HL-60 (cell line): ENCODE data around the gene TOPORS.

Source experiments
- DNase-seq, 2 experiments: peaks; one replicate each; pipeline ENCODE4 v3.0.0-alpha.2; 2010 to 2020; ENCODE audit warnings: low read depth in 1 of 2, low spot score in 1 of 2
- H3K27ac ChIP-seq: fragments of 250-450 bp; sonication (Bioruptor Pico); replicated peaks from 2 replicates; pipeline ENCODE4 v1.5.1; 2020; ENCODE audit warnings: mild to moderate bottlenecking, moderate library complexity
- H3K27me3 ChIP-seq: fragments of 250-450 bp; sonication (Bioruptor Pico); 2 replicates; pipeline ENCODE4 v1.5.1; 2021; ENCODE audit warnings: mild to moderate bottlenecking, moderate library complexity; ENCODE audit not compliant: insufficient read depth, poor library complexity, severe bottlenecking
- H3K4me3 ChIP-seq: replicated peaks from 2 replicates; pipeline ENCODE4 v1.5.1; 2011; ENCODE audit warnings: mild to moderate bottlenecking, control low read depth, low read length; ENCODE audit not compliant: insufficient read depth
- GABPA ChIP-seq: IDR thresholded peaks from 2 replicates; pipeline ENCODE4 v1.6.1; 2012; ENCODE audit warnings: low read depth
- POLR2AphosphoS5 ChIP-seq: IDR thresholded peaks from 2 replicates; pipeline ENCODE4 v1.6.1; 2012; ENCODE audit warnings: low read depth
- SPI1 ChIP-seq: IDR thresholded peaks from 2 replicates; pipeline ENCODE4 v1.6.1; 2012; ENCODE audit warnings: low read depth, mild to moderate bottlenecking, borderline replicate concordance
- TF ChIP-seq, protein P1 (sequence below): IDR thresholded peaks from 2 replicates; pipeline ENCODE4 v1.6.1; 2012; ENCODE audit warnings: low read depth; ENCODE audit not compliant: insufficient replicate concordance
- TF ChIP-seq, protein P2 (sequence below): IDR thresholded peaks from one replicate; pipeline ENCODE4 v1.5.1; 2011; ENCODE audit warnings: low read length, control low read depth, inconsistent platforms; ENCODE audit not compliant: insufficient read depth

The TOPORS gene

DNA sequence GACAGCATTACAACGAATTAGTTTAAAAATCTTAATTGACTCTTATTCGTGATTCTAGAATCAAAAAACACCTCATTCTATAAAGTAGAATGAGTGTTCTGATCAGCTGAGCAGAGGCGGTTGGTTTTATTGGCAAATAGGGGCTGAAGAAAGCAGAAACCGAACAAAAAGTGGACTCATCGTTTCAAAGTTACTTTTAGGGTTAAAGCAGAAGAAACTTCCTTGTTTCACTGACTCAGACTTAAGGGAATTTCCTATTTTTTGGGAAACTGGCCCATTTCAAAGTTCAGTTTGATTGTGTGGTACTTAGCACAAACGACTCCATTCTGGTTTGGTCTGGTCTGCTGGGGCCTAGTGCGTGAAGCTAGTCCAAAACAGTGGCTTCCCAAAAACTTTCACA is 21.4 kb upstream of the TOPORS start:
- TF ChIP-seq GABPA, result no peak
- no peak for DNase-seq
- Histone ChIP-seq H3K4me3 (no peak overlapping the region), H3K27me3 (no peaks in the 10 kb centered on the region), H3K27ac (no peak overlapping the region; the same call in 1 of the 2 replicates)

DNA sequence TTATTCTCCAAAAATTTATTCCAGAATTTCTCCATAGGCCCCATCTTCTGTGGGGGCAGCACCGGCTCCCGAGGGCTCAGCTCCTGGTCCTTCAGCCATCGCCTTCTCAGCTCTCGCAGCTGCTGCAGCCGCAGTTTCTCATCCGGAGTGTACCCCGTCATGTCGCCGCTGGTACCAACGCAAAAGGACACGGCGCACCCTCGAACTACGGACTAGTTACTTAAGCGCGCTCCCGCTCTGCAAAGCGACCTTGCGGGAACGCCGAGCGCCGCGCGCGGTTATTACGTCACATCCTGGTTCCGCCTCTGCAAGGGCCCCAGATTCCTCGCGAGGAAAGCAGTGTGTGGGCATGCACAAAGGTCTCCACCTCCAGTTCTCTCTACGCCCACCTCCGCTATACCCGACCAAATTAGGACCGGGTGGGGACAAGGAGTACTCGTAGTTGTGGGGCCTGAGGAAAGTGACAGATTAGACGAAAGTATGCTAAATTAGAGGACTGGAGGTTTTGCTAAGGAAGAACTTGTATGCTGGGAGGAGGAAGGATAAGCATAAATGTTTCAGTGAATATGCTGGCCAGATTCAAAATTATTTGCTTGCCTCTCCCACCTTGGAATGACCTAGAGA is 20.6 kb upstream of the TOPORS start, which contains the start of gene NDUFB6:
NDUFB6 (minus strand) TSS at position 260 of the 624 bp plus-strand sequence; CDS start at position 161, 99 bp downstream.
- H3K27me3 ChIP-seq, result no peaks in the 10 kb centered on the region
- peak; percentile 94 to 96 for DNase-seq
- H3K4me3 ChIP-seq, result peak within 1 kb of the TSS; percentile 99
- TF ChIP-seq POLR2AphosphoS5 (peak; percentile 97), GABPA (peak; percentile 83)
- TF ChIP-seq, protein P1, sequence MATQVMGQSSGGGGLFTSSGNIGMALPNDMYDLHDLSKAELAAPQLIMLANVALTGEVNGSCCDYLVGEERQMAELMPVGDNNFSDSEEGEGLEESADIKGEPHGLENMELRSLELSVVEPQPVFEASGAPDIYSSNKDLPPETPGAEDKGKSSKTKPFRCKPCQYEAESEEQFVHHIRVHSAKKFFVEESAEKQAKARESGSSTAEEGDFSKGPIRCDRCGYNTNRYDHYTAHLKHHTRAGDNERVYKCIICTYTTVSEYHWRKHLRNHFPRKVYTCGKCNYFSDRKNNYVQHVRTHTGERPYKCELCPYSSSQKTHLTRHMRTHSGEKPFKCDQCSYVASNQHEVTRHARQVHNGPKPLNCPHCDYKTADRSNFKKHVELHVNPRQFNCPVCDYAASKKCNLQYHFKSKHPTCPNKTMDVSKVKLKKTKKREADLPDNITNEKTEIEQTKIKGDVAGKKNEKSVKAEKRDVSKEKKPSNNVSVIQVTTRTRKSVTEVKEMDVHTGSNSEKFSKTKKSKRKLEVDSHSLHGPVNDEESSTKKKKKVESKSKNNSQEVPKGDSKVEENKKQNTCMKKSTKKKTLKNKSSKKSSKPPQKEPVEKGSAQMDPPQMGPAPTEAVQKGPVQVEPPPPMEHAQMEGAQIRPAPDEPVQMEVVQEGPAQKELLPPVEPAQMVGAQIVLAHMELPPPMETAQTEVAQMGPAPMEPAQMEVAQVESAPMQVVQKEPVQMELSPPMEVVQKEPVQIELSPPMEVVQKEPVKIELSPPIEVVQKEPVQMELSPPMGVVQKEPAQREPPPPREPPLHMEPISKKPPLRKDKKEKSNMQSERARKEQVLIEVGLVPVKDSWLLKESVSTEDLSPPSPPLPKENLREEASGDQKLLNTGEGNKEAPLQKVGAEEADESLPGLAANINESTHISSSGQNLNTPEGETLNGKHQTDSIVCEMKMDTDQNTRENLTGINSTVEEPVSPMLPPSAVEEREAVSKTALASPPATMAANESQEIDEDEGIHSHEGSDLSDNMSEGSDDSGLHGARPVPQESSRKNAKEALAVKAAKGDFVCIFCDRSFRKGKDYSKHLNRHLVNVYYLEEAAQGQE, result no peak
- peak within 1 kb of the TSS; percentile 68 for H3K27ac ChIP-seq

DNA sequence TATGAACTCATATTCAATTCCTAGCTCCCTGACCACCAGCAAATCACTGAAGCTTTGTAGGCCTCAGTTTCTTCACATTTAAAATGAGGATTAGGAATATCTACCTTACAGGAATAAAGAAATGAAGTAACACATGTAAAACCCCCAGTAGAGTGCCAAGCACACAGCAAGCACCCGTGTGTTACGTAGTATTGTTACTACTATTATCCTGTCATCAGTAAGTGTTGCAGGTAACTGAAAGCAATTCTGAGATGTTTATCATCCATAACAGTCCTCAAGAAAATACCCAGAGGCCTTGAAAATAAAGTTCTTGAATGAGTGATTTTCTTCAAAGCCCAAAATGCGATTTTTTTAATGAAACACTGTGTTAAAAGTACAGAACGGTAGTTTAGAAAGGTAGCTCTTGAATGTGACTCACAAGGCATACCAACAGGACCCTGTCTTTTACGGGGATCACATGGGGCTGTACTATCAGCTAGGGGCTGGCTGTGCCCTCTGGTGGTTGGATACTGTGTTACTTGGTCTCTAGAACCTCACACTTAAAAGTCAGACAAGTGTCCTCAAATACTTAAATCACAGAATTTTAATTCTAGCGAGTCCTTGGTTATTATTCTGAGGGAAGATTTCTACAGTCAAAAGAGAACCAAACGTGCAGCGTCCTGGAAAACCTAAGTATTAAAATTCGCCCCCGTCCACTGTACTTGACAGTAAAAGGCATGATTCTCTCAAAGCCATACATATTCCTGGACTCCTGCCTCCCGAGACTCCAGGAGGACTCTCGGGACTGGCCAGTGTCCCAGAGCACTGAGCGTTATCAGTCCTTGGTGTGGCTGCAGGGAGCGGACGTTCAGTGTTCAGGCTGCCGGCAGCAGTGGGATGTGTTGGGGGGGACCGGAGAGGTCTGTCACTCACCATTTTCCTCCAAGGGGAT is 19.8 kb upstream of the TOPORS start:
- DNase-seq, result peak; percentile 66 to 84
- no peaks in the 10 kb centered on the region for H3K27me3 ChIP-seq
- peak overlapping the region; percentile 68 for H3K27ac ChIP-seq
- TF ChIP-seq SPI1 (no peak), POLR2AphosphoS5 (no peak), GABPA (no peak)
- TF ChIP-seq, protein P2, sequence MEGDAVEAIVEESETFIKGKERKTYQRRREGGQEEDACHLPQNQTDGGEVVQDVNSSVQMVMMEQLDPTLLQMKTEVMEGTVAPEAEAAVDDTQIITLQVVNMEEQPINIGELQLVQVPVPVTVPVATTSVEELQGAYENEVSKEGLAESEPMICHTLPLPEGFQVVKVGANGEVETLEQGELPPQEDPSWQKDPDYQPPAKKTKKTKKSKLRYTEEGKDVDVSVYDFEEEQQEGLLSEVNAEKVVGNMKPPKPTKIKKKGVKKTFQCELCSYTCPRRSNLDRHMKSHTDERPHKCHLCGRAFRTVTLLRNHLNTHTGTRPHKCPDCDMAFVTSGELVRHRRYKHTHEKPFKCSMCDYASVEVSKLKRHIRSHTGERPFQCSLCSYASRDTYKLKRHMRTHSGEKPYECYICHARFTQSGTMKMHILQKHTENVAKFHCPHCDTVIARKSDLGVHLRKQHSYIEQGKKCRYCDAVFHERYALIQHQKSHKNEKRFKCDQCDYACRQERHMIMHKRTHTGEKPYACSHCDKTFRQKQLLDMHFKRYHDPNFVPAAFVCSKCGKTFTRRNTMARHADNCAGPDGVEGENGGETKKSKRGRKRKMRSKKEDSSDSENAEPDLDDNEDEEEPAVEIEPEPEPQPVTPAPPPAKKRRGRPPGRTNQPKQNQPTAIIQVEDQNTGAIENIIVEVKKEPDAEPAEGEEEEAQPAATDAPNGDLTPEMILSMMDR, result peak; percentile 63
- TF ChIP-seq, protein P1, result no peak
- peak overlapping the region; percentile 99 for H3K4me3 ChIP-seq

DNA sequence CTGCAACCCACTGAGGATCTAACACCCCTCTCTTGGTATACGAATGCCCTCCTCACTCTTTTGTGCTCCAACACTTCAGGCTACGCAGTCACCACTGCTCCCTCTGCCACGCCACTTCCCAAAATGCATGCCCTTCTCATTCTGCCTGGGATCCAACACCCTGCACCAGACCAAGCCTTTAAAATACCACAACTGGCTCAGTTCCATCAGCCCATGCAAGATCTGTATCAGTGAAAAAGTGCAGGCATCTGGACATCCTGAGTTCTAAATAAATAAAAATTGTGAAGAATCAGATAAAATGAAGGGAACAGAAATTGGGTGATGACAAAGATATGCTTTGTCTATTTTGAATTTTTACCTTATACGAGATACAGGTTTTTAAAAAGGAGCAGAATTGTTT is 17.9 kb upstream of the TOPORS start:
- Histone ChIP-seq H3K4me3 (no peak overlapping the region), H3K27me3 (no peaks in the 10 kb centered on the region), H3K27ac (no peak overlapping the region)
- TF ChIP-seq, protein P2, result no peak
- no peak for TF ChIP-seq POLR2AphosphoS5
- TF ChIP-seq GABPA, result no peak
- no peak for TF ChIP-seq SPI1
- TF ChIP-seq, protein P1, result no peak
- no peak for DNase-seq
